Measurements from ENCODE around the gene THRB. TPM values are rescaled to one million over a fixed set of nuclear protein-coding genes. Genes with fewer than 3 reads are reported as not detected.

Gene THRB
- total RNA-seq, 2 experiments from 2014 or later = not detected

- no peaks in the 10 kb centered on the region for H3K9me3 Mint-ChIP-seq
- no peaks in the 10 kb centered on the region for H3K36me3 Mint-ChIP-seq (ENCODE audit: low read depth)
- H3K4me1 Mint-ChIP-seq = no peaks in the 10 kb centered on the region
- ChIA-PET POLR2A (no interaction called here), CTCF (no interaction called here)
- DNase-seq = no peak
- no peak overlapping the region for H3K27ac Mint-ChIP-seq
- no peaks in the 10 kb centered on the region for H3K27me3 Mint-ChIP-seq
- no peak overlapping the region for H3K4me3 Mint-ChIP-seq
Measured at GRCh38 chr3:24316887-24317383, 177.7 kb downstream of the THRB start.

GRCh38 chr3:24315971-24316370 is 178.7 kb downstream of the THRB start:
- no peak for DNase-seq
- no peaks in the 10 kb centered on the region for H3K36me3 Mint-ChIP-seq (ENCODE audit: low read depth)
- no peak overlapping the region for H3K4me3 Mint-ChIP-seq
- H3K9me3 Mint-ChIP-seq = no peaks in the 10 kb centered on the region
- H3K27ac Mint-ChIP-seq = no peak overlapping the region
- H3K4me1 Mint-ChIP-seq = no peaks in the 10 kb centered on the region
- POLR2A ChIA-PET = no interaction called here
- no peaks in the 10 kb centered on the region for H3K27me3 Mint-ChIP-seq
- CTCF ChIA-PET = no interaction called here

GRCh38 chr3:24315356-24315755 is 179.3 kb downstream of the THRB start:
- no peaks in the 10 kb centered on the region for H3K4me1 Mint-ChIP-seq
- H3K27me3 Mint-ChIP-seq = no peaks in the 10 kb centered on the region
- H3K9me3 Mint-ChIP-seq = no peaks in the 10 kb centered on the region
- DNase-seq = no peak
- no peak overlapping the region for H3K4me3 Mint-ChIP-seq
- ChIA-PET CTCF (no interaction called here), POLR2A (no interaction called here)
- H3K36me3 Mint-ChIP-seq (ENCODE audit: low read depth) = no peaks in the 10 kb centered on the region
- H3K27ac Mint-ChIP-seq = no peak overlapping the region

- no peak for DNase-seq
- ChIA-PET CTCF (no interaction called here), POLR2A (no interaction called here)
Measured at GRCh38 chr3:24311881-24312280, 182.8 kb downstream of the THRB start.

GRCh38 chr3:24310887-24311286 is 183.8 kb downstream of the THRB start:
- no peak for DNase-seq
- Mint-ChIP-seq H3K4me3 (no peak overlapping the region), H3K27ac (no peak overlapping the region), H3K27me3 (no peaks in the 10 kb centered on the region), H3K4me1 (no peaks in the 10 kb centered on the region), H3K36me3 (ENCODE audit: low read depth) (no peaks in the 10 kb centered on the region), H3K9me3 (no peaks in the 10 kb centered on the region)
- POLR2A ChIA-PET = no interaction called here
- CTCF ChIA-PET = no interaction called here

More at GRCh38 chr3:24311881-24312280, 182.8 kb downstream of the THRB start:
- Mint-ChIP-seq H3K4me1 (no peaks in the 10 kb centered on the region), H3K36me3 (ENCODE audit: low read depth) (no peaks in the 10 kb centered on the region), H3K4me3 (no peak overlapping the region), H3K27ac (no peak overlapping the region), H3K27me3 (no peaks in the 10 kb centered on the region), H3K9me3 (no peaks in the 10 kb centered on the region)

- CTCF ChIA-PET = no interaction called here
- no peak for DNase-seq
- H3K9me3 Mint-ChIP-seq = no peaks in the 10 kb centered on the region
- no peaks in the 10 kb centered on the region for H3K4me1 Mint-ChIP-seq
- POLR2A ChIA-PET = no interaction called here
- H3K27ac Mint-ChIP-seq = no peak overlapping the region
- no peaks in the 10 kb centered on the region for H3K27me3 Mint-ChIP-seq
- no peaks in the 10 kb centered on the region for H3K36me3 Mint-ChIP-seq (ENCODE audit: low read depth)
- no peak overlapping the region for H3K4me3 Mint-ChIP-seq
Measured at GRCh38 chr3:24306518-24306917, 188.1 kb downstream of the THRB start.

- H3K9me3 Mint-ChIP-seq = no peaks in the 10 kb centered on the region
- H3K27me3 Mint-ChIP-seq = no peaks in the 10 kb centered on the region
- ChIA-PET POLR2A (no interaction called here), CTCF (no interaction called here)
- no peak overlapping the region for H3K27ac Mint-ChIP-seq
- no peaks in the 10 kb centered on the region for H3K36me3 Mint-ChIP-seq (ENCODE audit: low read depth)
- DNase-seq = no peak
- no peaks in the 10 kb centered on the region for H3K4me1 Mint-ChIP-seq
- H3K4me3 Mint-ChIP-seq = no peak overlapping the region
Measured at GRCh38 chr3:24305795-24306467, 188.7 kb downstream of the THRB start.

GRCh38 chr3:24303057-24303754 is 191.4 kb downstream of the THRB start:
- no peaks in the 10 kb centered on the region for H3K4me1 Mint-ChIP-seq

GRCh38 chr3:24302396-24302795 is 192.3 kb downstream of the THRB start:
- ChIA-PET CTCF (no interaction called here), POLR2A (no interaction called here)
- Mint-ChIP-seq H3K36me3 (ENCODE audit: low read depth) (no peaks in the 10 kb centered on the region), H3K27ac (no peak overlapping the region), H3K4me3 (no peak overlapping the region), H3K9me3 (no peaks in the 10 kb centered on the region), H3K4me1 (no peaks in the 10 kb centered on the region), H3K27me3 (no peaks in the 10 kb centered on the region)
- DNase-seq = no peak

More at GRCh38 chr3:24303057-24303754, 191.4 kb downstream of the THRB start:
- POLR2A ChIA-PET = no interaction called here
- Mint-ChIP-seq H3K36me3 (ENCODE audit: low read depth) (no peaks in the 10 kb centered on the region), H3K9me3 (no peaks in the 10 kb centered on the region), H3K27ac (no peak overlapping the region), H3K4me3 (no peak overlapping the region), H3K27me3 (no peaks in the 10 kb centered on the region)
- DNase-seq = no peak
- CTCF ChIA-PET = interaction anchor here (0.6 kb wide), 1 partner anchor 11 kb away, joined by 3 read pairs; no protein-coding TSS in a partner anchor

GRCh38 chr3:24300949-24301348 is 193.7 kb downstream of the THRB start:
- H3K9me3 Mint-ChIP-seq = no peaks in the 10 kb centered on the region
- POLR2A ChIA-PET = no interaction called here

GRCh38 chr3:24299806-24300626 is 194.6 kb downstream of the THRB start:
- Mint-ChIP-seq H3K4me3 (no peak overlapping the region), H3K27ac (no peak overlapping the region), H3K27me3 (no peaks in the 10 kb centered on the region), H3K36me3 (ENCODE audit: low read depth) (no peaks in the 10 kb centered on the region), H3K9me3 (no peaks in the 10 kb centered on the region), H3K4me1 (no peaks in the 10 kb centered on the region)
- DNase-seq = no peak
- ChIA-PET CTCF (no interaction called here), POLR2A (no interaction called here)

More at GRCh38 chr3:24300949-24301348, 193.7 kb downstream of the THRB start:
- H3K27me3 Mint-ChIP-seq = no peaks in the 10 kb centered on the region
- no peak overlapping the region for H3K27ac Mint-ChIP-seq
- CTCF ChIA-PET = no interaction called here
- H3K36me3 Mint-ChIP-seq (ENCODE audit: low read depth) = no peaks in the 10 kb centered on the region
- no peaks in the 10 kb centered on the region for H3K4me1 Mint-ChIP-seq
- no peak for DNase-seq
- no peak overlapping the region for H3K4me3 Mint-ChIP-seq

- Mint-ChIP-seq H3K4me3 (no peak overlapping the region), H3K27ac (no peak overlapping the region), H3K27me3 (no peaks in the 10 kb centered on the region), H3K36me3 (ENCODE audit: low read depth) (no peaks in the 10 kb centered on the region), H3K9me3 (no peaks in the 10 kb centered on the region), H3K4me1 (no peaks in the 10 kb centered on the region)
- ChIA-PET POLR2A (no interaction called here), CTCF (no interaction called here)
- DNase-seq = no peak
Measured at GRCh38 chr3:24299246-24299805, 195.3 kb downstream of the THRB start.

Measured in activated CD4-positive, alpha-beta T cell treated with anti-CD3 and anti-CD28 coated beads, Interleukin-2, amount 10 ng/mL, durations not matched to agents 7 days and 5 days (primary cell).